Upper lobe of left lung (tissue), 4 donors: ENCODE results near the gene EXOC4.

ENCODE experiments used
- CTCF ChIP-seq, 6 experiments: fragments of 450-650 bp in 4 of 6; fragments of 200-600 bp in 2 of 6; sonication (generic) in 2 of 6; IDR thresholded peaks; one replicate each; pipeline ENCODE4 v1.5.1; 2016 to 2019; ENCODE audit warnings: antibody characterized with exemption in 6 of 6
- EP300 ChIP-seq, 4 donors: sonication (generic); formaldehyde crosslinking; IDR thresholded peaks; one replicate each; pipeline ENCODE4 v1.5.1; 2017; ENCODE audit warnings: antibody characterized with exemption in 4 of 4, control low read depth in 2 of 4
- POLR2A ChIP-seq, 4 donors: fragments of 450-650 bp; IDR thresholded peaks; one replicate each; pipeline ENCODE4 v1.5.1; 2016 to 2017; ENCODE audit warnings: antibody characterized with exemption in 4 of 4, mild to moderate bottlenecking in 2 of 4
- POLR2AphosphoS5 ChIP-seq, 2 donors: sonication (generic); formaldehyde crosslinking; IDR thresholded peaks; one replicate each; pipeline ENCODE4 v1.5.1; 2017; ENCODE audit warnings: antibody characterized with exemption in 2 of 2

- TF ChIP-seq CTCF (IDR thresholded peaks at IDR 0.05) (no peak), EP300 (IDR thresholded peaks at IDR 0.05) (no peak), POLR2AphosphoS5 (IDR thresholded peaks at IDR 0.05) (no peak), POLR2A (IDR thresholded peaks at IDR 0.05) (no peak)
Observed at GRCh38 chr7:133978502-133979295, 725.8 kb downstream of the EXOC4 start.
